Left forelimb (tissue), 1 donor: ENCODE measurements around the gene ZGPAT.

ENCODE experiments used
- DNase-seq: peaks from one replicate; pipeline ENCODE4 v3.0.0-alpha.2; 2018; ENCODE audit warnings: low spot score

Gene ZGPAT

DNA sequence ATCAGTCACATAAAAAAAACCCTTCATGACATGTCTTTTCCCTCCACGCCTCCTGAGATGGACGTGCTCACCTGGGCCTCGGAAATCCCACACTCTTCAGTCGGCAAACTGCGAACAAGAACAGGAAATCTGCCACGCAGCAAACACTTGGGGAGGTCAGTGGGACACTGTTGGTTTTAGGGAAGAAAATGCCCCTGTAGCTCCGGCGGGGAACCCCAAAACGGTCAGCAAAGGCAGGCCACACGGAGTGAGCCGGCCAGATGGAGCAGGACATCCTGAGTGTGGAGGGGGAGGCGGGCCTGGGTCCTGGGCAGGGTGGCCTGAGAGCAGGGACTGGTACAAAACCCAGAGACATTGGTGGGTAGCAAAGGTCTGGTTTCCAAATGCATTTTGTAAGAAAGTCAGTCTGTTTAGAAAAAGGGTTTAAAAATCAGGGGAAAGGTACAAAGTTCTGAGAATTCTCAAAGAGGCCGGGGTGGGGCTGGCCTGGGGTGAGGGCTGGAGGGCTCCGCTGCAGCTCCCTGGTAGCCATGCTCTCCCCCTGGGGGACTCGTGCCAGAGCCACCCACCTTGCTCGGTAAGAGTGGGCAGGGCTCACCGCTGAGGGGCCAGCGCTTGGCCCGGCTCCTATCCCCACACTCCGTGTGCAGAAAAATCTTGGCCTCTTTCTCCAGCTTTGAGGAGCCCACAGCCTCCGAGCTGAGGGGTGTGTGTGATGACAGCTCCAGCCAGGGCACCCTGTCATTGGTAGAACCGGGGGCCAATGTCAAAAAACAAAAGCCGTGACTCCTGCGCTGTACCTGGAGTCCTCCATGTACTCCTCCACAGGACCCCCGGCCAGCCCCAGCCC lies 37.0 kb downstream of the ZGPAT start:
- no peak for DNase-seq

DNA sequence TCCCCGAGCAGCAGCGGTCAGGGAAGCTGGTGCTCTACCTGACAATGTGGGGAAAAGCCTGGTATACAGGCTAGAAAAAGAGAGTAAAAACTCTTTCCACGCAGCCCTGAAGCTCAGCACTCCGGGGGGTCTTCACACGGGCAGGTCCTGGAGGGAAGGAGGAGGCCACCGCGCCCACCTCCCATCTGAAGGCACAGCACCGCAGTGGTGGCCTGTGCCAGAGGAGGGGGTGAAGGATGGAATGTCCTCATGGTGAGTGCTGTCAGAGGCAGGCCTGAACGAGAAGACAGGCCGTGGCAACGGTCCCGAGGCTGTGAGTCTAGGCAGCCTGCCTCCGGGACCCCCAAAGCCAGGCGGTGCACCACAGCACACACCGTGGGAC lies 37.6 kb downstream of the ZGPAT start:
- DNase-seq: no peak

DNA sequence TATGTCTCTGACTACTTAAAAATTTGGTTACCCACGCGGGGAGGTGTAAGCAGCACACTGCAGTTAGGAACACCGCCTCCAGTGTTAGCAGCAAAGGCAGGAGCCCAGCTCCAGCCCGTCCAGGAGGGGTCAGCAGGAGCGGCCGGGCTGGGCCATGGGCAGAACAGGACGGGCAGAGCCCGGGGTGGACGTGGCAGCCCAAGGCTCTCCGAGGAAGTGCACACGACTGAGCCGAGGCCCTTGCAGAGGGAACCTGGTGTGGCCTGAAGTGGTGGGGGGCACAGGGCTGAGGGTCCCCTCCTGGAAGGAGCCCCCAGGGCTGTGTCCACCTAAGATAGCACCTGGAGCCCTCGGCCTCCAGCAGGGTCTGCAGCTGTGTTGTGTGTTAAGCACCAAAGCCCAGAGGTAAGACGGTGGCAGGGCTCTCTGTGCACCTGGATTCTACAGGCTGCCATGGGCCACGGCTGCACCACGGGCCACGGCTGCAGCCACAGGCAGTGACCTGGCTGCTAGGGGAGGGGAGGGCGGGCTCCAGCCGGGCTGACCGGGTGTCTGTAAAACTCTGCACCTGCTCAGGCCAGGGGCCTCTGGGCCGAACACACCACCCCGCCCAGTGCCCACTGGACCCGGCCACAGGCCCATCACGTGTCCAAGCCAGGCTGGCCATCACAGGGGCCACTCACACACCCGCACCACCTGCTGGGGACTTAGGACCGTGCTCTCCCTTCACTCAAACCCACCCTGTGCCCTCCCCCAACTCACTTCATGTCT lies 38.3 kb downstream of the ZGPAT start:
- no peak for DNase-seq

GRCh38 chr20:63746751-63747315 lies 39.0 kb downstream of the ZGPAT start:
- no peak for DNase-seq

- DNase-seq: no peak
Measured at GRCh38 chr20:63747622-63748069, 39.8 kb downstream of the ZGPAT start.

DNA sequence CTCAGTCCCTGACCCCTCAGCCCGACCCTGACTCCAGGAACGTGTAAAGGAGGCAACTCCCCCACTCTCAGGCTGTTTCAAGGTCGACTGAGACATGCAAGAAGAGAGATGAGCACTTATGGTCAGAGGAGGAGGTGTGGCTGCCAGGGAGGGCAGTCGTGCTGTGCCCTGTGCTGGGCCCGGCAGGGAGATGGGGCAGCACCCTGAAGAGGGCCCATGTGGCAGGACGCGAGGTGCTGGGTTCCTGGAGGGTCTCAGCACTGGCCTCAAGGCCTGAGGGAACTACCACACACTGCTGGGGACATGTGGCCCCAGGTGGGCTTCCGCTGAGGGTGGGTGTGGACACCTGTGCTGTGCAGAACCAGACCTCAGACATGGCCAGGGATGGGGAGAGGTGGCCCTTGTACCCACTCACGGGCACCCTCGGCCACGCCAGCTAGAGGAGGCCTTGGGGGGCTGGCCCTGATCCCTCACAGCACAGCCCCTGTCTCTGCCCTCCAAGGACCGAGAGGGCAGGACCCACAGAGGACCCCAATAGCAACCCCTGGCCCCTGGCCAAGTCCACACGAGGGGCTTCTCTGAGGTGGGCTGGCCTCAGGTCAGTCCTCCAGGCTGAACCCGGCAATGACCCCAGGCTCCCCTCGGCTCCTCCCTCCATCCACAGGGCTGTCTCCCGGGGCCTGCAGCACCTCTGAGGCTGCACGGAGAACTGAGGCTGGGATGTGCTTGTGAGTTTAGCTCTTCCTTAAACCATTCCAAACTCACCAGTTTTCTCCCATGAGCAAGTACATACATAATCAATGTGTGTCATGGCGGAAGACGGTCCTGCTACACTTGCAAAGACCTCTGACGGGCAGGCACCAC lies 40.5 kb downstream of the ZGPAT start:
- no peak for DNase-seq

DNA sequence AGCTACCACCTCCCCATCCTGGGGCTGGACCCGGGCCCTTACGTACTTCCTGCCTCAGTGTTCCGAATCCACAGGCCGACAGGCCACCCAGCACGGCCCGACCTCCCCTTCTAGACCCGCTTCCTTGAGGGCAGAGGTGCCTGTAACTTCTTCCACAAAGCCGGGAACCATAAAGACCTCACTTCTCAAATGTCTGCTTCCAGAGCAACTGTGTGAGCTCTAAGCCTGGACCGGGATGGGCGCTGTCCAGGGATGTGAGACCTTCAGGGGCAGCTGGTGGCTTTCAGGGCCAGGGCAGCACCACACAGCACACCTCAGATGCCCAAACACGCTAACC lies 41.1 kb downstream of the ZGPAT start:
- DNase-seq: no peak

GRCh38 chr20:63749597-63750508 lies 42.0 kb downstream of the ZGPAT start:
- no peak for DNase-seq

- DNase-seq: no peak
Measured at GRCh38 chr20:63750807-63751470, 43.1 kb downstream of the ZGPAT start.

DNA sequence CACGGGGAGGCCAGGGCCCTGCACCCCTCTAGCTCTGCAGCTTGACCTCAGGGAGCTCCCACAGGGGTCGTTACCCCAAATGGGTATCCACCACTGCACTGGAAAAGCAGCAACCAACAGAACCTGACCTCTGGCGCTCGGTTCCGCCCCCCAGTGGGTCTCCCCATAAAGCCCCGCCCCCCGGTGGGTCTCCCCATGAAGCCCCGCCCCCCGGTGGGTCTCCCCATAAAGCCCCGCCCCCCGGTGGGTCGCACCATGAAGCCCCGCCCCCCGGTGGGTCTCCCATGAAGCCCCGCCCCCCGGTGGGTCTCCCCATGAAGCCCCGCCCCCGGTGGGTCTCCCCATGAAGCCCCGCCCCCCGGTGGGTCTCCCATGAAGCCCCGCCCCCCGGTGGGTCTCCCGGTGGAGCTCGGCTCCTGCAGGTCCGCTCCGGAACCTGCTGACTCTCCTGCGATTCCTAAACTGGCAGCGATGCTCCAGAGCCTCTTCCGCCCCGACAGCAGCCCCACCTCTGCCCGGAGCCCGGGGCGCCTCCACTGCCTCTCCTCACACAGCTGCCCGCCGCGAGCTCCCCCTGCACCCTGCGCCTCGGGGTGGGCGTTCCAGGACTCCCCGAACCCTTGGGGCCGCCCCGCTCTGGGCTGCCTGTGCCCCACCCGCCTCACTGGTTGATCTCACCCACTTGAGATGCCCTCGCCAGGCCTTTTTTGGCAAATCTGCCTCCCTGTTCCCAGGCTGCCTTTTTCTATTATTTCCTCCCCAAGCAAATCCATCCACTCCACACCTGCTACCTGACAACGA lies 43.8 kb downstream of the ZGPAT start:
- no peak for DNase-seq

DNA sequence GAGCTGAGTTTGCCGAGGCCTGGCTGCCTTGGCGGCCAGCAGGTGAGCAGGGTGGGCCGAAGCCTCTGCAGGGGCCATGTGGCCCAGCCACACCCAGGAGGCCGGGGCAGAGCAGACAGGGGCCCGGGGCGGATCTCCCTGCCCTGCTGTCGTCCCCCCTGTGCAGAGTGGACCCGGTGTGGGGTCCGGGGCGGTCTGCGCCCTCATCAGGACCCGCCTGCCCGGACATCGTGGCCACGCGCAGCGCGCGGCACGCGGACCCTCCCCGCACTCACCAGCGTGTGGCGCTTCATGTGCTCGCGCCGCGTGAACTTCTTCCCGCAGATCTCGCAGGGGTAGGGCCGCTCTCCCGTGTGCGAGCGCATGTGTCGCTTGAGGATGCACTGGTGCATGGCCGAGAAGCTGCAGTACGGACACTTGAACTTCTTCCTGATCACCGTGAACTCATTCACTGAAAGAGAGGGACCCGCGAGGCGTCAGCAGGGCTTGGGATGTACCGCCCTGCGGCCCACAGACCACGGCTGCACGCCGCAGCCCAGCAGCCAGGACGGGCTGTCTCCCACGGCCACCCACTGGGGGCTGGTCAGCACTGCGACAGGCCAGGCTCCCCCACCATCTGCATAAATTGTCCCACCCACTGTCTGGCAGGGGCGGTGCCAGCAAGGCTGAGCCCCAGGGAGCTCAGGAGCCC lies 44.7 kb downstream of the ZGPAT start:
- no peak for DNase-seq

- DNase-seq: no peak
Measured at GRCh38 chr20:63753381-63753780, 45.5 kb downstream of the ZGPAT start.

DNA sequence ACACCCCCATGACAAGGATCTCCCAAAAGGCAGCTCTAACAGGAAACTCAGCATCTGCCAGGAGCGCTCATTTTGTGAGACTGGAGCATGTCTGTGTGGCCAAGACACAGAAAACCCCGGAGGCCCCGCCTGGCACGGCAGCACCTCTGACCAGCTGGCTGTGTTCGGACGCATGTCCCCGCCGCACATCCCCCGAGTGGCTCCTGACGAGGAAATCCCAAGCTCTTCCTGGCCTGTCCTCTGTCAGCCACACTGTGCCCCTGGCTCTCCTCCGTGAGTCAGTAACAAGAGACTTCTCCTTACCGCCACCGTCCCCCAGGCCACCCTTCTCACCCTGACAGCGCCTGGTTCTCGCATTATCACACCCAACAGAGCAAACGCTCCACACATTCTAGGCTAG lies 46.2 kb downstream of the ZGPAT start:
- no peak for DNase-seq

- DNase-seq: no peak
Measured at GRCh38 chr20:63755933-63756647, 48.3 kb downstream of the ZGPAT start.

- DNase-seq: no peak
Measured at GRCh38 chr20:63756648-63756991, 48.8 kb downstream of the ZGPAT start.

- DNase-seq: no peak
Measured at GRCh38 chr20:63758152-63758551, 50.3 kb downstream of the ZGPAT start.

- no peak for DNase-seq
Measured at GRCh38 chr20:63759377-63759901, 51.6 kb downstream of the ZGPAT start.
